Activated T-cell treated with anti-CD3 and anti-CD28 coated beads for 4 hours (primary cell): ENCODE data around the gene C10orf90.

Source experiments
- DNase-seq: peaks from one replicate; pipeline ENCODE4 v3.0.0-alpha.2; 2020

The C10orf90 gene

GRCh38 chr10:126420567-126421300, 249.8 kb downstream of the C10orf90 start:
- DNase-seq, result no peak

- DNase-seq, result no peak
Observed at GRCh38 chr10:126417220-126417825, 253.2 kb downstream of the C10orf90 start.

- no peak for DNase-seq
Observed at GRCh38 chr10:126409821-126410220, 260.7 kb downstream of the C10orf90 start.

- no peak for DNase-seq
Observed at GRCh38 chr10:126408953-126409641, 261.4 kb downstream of the C10orf90 start.

- no peak for DNase-seq
Observed at GRCh38 chr10:126407831-126408230, 262.7 kb downstream of the C10orf90 start.

- DNase-seq, result no peak
Observed at GRCh38 chr10:126405239-126405775, 265.2 kb downstream of the C10orf90 start.

GRCh38 chr10:126402721-126403695, 267.5 kb downstream of the C10orf90 start:
- no peak for DNase-seq

- no peak for DNase-seq
Observed at GRCh38 chr10:126400641-126401040, 269.9 kb downstream of the C10orf90 start.

GRCh38 chr10:126398924-126399323, 271.6 kb downstream of the C10orf90 start:
- DNase-seq, result no peak

- no peak for DNase-seq
Observed at GRCh38 chr10:126398383-126398743, 272.1 kb downstream of the C10orf90 start.

- no peak for DNase-seq
Observed at GRCh38 chr10:126397640-126398382, 272.7 kb downstream of the C10orf90 start.

- DNase-seq, result no peak
Observed at GRCh38 chr10:126397156-126397555, 273.3 kb downstream of the C10orf90 start.

- DNase-seq, result no peak
Observed at GRCh38 chr10:126394948-126395347, 275.5 kb downstream of the C10orf90 start.

- no peak for DNase-seq
Observed at GRCh38 chr10:126393076-126393475, 277.4 kb downstream of the C10orf90 start.

GRCh38 chr10:126392469-126392868, 278.0 kb downstream of the C10orf90 start:
- no peak for DNase-seq

GRCh38 chr10:126392068-126392467, 278.4 kb downstream of the C10orf90 start:
- no peak for DNase-seq

- no peak for DNase-seq
Observed at GRCh38 chr10:126391192-126391885, 279.2 kb downstream of the C10orf90 start.

GRCh38 chr10:126390324-126390723, 280.2 kb downstream of the C10orf90 start:
- DNase-seq, result no peak

- no peak for DNase-seq
Observed at GRCh38 chr10:126387931-126388911, 282.3 kb downstream of the C10orf90 start, which contains the start of gene ADAM12. Gene ADAM12 (minus strand): TSS chr10:126388477. CDS start chr10:126388145, 332 bp downstream.
